ENCODE measurements around the gene ARHGAP9.

DNA sequence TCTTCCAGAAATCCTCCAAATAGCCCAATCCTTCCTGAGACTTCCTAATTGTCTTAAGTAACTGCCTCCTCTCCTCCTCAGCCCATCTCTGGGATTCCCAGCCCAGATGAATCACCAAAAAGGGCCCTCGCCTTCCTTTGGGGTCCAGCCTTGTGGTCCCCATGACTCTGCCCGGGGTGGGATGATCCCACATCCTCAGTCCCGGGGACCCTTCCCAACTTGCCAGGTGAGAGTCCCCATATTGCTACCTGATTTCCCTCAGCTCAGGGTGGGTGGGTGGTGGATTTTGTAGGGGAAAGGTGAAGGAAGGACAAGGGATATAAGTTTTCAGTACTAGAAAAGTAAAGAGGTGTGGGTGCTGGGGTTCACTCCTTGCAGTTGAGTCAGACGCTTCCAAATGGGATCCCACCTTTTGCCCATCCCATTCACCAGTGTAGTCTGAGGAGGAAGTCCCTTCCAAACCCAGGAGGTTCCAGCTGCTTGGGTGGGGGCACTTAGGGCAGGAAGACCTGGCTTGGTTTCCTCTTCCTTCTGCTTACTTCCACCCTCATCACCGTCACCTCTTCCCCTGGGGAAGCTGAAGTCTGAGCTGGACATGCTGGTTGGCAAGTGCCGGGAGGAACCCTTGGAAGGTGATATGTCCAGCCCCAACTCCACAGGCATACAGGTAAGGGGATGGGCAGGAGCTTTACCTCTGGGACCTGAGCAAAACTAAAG, 14.5 kb downstream of the ARHGAP9 start:
- TF ChIP-seq, protein P1, sequence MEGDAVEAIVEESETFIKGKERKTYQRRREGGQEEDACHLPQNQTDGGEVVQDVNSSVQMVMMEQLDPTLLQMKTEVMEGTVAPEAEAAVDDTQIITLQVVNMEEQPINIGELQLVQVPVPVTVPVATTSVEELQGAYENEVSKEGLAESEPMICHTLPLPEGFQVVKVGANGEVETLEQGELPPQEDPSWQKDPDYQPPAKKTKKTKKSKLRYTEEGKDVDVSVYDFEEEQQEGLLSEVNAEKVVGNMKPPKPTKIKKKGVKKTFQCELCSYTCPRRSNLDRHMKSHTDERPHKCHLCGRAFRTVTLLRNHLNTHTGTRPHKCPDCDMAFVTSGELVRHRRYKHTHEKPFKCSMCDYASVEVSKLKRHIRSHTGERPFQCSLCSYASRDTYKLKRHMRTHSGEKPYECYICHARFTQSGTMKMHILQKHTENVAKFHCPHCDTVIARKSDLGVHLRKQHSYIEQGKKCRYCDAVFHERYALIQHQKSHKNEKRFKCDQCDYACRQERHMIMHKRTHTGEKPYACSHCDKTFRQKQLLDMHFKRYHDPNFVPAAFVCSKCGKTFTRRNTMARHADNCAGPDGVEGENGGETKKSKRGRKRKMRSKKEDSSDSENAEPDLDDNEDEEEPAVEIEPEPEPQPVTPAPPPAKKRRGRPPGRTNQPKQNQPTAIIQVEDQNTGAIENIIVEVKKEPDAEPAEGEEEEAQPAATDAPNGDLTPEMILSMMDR (IDR thresholded peaks at IDR 0.05; ENCODE audit: insufficient read depth, low read length, poor library complexity, severe bottlenecking): no peak
- no peak for TF ChIP-seq EZH2phosphoT487 (conservative IDR thresholded peaks at IDR 0.05; ENCODE audit: low read length)

Data from SU-DHL-6 (cell line).